Heart left ventricle (tissue), 16 donors: ENCODE results near the gene KANTR. TPM values are rescaled to one million over a fixed set of nuclear protein-coding genes. Genes with fewer than 3 reads are reported as not detected.
"Not testable (repeated sequence)": the region's sequence is repeated elsewhere in the genome, so short reads cannot be mapped to it uniquely, and the experiment has no call there.

ENCODE experiments used
- ATAC-seq, 4 donors: fragments of 200-7000 bp; cut with Tn5 transposase; one replicate each; pipeline ENCODE4 v1.9.1; 2020 to 2022; ENCODE audit warnings: moderate library complexity in 4 of 4, mild to moderate bottlenecking in 3 of 4, moderate number of reproducible peaks in 1 of 4
- DNase-seq, 5 donors: peaks; one replicate each; pipeline ENCODE4 v3.0.0-alpha.2; 2020
- H3K27ac ChIP-seq, 12 donors: fragments of 200-600 bp; sonication (generic) in 4 of 12; one replicate each; pipeline versions ENCODE4 v1.5.0 to v1.8.0; 2016 to 2022; ENCODE audit warnings: mild to moderate bottlenecking in 2 of 12
- H3K27me3 ChIP-seq, 9 donors: fragments of 200-600 bp; sonication (generic) in 2 of 9; one replicate each; pipeline versions ENCODE4 v1.5.1 to v1.8.0; 2016 to 2022; ENCODE audit warnings: mild to moderate bottlenecking in 3 of 9
- H3K36me3 ChIP-seq, 9 donors: fragments of 200-600 bp; sonication (generic) in 2 of 9; one replicate each; pipeline versions ENCODE4 v1.5.0 to v1.8.0; 2018 to 2022; ENCODE audit warnings: mild to moderate bottlenecking in 2 of 9
- H3K4me1 ChIP-seq, 12 donors: fragments of 200-600 bp; sonication (generic) in 4 of 12; one replicate each; pipeline versions ENCODE4 v1.5.0 to v1.8.0; 2016 to 2022; ENCODE audit warnings: mild to moderate bottlenecking in 3 of 12
- H3K4me3 ChIP-seq, 12 donors: fragments of 200-600 bp; sonication (generic) in 4 of 12; one replicate each; pipeline versions ENCODE4 v1.5.0 to v1.8.0; 2017 to 2022; ENCODE audit warnings: mild to moderate bottlenecking in 9 of 12, moderate library complexity in 4 of 12
- H3K9me3 ChIP-seq, 12 donors: fragments of 200-600 bp; sonication (generic) in 4 of 12; one replicate each; pipeline versions ENCODE4 v1.5.0 to v1.8.0; 2016 to 2022; ENCODE audit warnings: mild to moderate bottlenecking in 1 of 12
- POLR2A ChIP-seq, 2 donors: fragments of 450-650 bp; IDR thresholded peaks; one replicate each; pipeline ENCODE4 v1.6.1; 2017; ENCODE audit warnings: antibody characterized with exemption in 2 of 2, mild to moderate bottlenecking in 2 of 2, moderate library complexity in 2 of 2
- WGBS, 4 donors: extraction: QIAGEN DNeasy Blood & Tissue Kit in 2 of 4; methylation state at CpG; one replicate each; pipeline versions ENCODE4 v1.1.5 to v1.1.7; 2013 to 2018; 5-methylcytosine and 5-hydroxymethylcytosine counted together
- intact Hi-C, 10 donors: fragments of 100-400 bp; cut with DNase I; formaldehyde crosslinking; loops; one replicate each; pipeline versions ENCODE4 v1.11.1 to v1.14.2; 2022
- polyA plus RNA-seq, 2 donors: library from polyadenylated mRNA; stranded (reverse); fragments of 200-250 nt; gene quantifications; one replicate each; pipeline ENCODE4 v1.2.3, GENCODE V29; 2013
- total RNA-seq, 9 donors: library from RNA; depleted of rRNA in 2 of 9; stranded (reverse); fragments of >200 nt in 2 of 9; fragmentation: NEBNext Ultra II Directional in 3 of 9; extraction: Animal tissue kit (Norgen Biotek cat#: 25700) in 3 of 9; gene quantifications; one replicate each; pipeline versions ENCODE4 v1.1.0 to v1.2.4, GENCODE V29; 2016 to 2023
- TF ChIP-seq, protein P1 (sequence below), 12 donors: fragments of 200-600 bp; sonication (generic) in 4 of 12; IDR thresholded peaks; one replicate each; pipeline versions ENCODE4 v1.5.0 to v1.8.0; 2018 to 2022; ENCODE audit warnings: antibody characterized with exemption in 12 of 12, mild to moderate bottlenecking in 5 of 12
- donor health status: ischemic (EF 13 %, LVEDD 7.1; RV severe dilation, severe dysfunction).
- donor health status: healthy with polysubstance abuse.
- donor health status: DM: no; HTN: yes; CAD: no.
- donor health status: DM: no; HTN: no; CAD: no.
- donor health status: ischemic (EF 25% LVEDD 6.9; RV normal size, moderate dysfunction).
- donor health status: ischemic (EF 25% LVEDD 5.7; RV mildly dilated, moderate dysfunction).
- donor health status: healthy.
- donor health status: DM: yes; HTN: yes; CAD: no.
- donor health status: ischemic (EF 35%, LVEDD 5.7; RV mildly dilated, moderate dysfunction).
- donor health status: nonischemic (EF 11% LVEDD 7.7; RV severe dilation, severe dysfunction).
- donor health status: DM: yes; HTN: yes; CAD: no.
- donor health status: PGD.
- donor health status: ischemic (EF 29% LVEDD 5.4; RV normal size, mild dysfunction).
- donor health status: nonischemic (EF 23%, LVEDD 6.1; RV moderate dilation, normal function).

Gene KANTR
- total and polyA plus RNA-seq, 11 donors = 2.5 to 9.2 (median 6.0) TPM

DNA sequence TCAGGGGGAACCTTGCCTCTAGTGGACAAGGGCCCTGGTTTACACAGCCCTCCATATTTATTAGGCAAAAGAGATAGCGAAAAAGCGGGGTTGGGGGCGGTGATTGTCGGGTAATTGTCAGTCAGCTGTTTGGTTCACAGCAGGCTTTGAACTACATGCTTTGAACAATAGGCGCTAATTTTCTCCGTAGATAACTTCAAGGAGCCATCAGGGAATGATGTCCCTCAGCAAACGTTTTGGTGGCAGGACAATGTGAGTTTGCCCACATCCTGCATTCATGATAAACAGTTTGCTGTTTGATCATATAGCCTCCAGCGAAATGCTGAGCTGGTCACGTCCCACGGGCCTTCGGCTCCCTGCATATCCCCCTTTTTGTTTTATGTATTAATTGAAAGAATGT lies 65.2 kb downstream of the KANTR start:
- intact Hi-C loops = no loop called here
- ATAC-seq (no peak), DNase-seq (no peak)
- TF ChIP-seq, protein P1, sequence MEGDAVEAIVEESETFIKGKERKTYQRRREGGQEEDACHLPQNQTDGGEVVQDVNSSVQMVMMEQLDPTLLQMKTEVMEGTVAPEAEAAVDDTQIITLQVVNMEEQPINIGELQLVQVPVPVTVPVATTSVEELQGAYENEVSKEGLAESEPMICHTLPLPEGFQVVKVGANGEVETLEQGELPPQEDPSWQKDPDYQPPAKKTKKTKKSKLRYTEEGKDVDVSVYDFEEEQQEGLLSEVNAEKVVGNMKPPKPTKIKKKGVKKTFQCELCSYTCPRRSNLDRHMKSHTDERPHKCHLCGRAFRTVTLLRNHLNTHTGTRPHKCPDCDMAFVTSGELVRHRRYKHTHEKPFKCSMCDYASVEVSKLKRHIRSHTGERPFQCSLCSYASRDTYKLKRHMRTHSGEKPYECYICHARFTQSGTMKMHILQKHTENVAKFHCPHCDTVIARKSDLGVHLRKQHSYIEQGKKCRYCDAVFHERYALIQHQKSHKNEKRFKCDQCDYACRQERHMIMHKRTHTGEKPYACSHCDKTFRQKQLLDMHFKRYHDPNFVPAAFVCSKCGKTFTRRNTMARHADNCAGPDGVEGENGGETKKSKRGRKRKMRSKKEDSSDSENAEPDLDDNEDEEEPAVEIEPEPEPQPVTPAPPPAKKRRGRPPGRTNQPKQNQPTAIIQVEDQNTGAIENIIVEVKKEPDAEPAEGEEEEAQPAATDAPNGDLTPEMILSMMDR (IDR thresholded peaks at IDR 0.05) = no peak
- no peak for TF ChIP-seq POLR2A (IDR thresholded peaks at IDR 0.05)
- no peaks in the 10 kb centered on the region for H3K36me3 ChIP-seq
- WGBS, 4 donors = 81 to 89% (median 84%) methylated on average over 11 of the region's 11 CpGs
- H3K4me3 ChIP-seq = no peak overlapping the region
- H3K9me3 ChIP-seq = no peaks in the 10 kb centered on the region
- H3K4me1 ChIP-seq = no peaks in the 10 kb centered on the region
- no peak overlapping the region for H3K27ac ChIP-seq
- H3K27me3 ChIP-seq = peaks cover 0 to 5% (median 0%) of the 10 kb centered on the region in 9 donors

DNA sequence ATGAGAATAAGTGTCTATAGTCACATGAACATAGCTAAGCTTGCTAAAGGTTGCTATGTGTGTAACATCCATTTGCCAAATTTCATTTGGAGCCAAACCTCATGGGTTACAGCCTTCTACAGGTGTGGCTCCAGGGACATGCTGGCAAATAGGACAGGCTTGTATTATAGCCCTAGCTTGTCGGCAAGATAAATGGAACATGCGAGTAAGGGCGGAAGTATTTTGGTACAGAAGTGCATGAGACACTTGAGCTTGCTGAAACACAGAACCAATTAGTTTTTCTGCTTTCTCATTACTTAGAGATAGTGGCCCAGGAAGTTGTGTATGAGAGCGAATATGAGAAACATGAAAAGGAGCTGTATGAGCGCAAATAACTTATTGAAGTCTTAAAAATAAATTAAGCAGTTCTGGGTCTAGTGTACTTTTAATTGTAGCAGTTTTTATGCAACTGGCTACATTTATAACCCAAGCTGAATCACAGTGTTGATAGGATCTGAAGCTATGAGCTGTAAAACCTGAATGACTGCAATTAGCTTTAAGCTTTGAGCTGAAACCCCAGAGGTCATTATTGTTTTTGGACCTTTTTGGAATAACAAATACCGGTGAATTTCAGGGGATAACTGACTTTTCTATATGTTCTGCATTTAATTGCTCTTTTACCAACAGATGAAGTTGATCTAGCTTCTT lies 66.5 kb downstream of the KANTR start:
- TF ChIP-seq, protein P1 (IDR thresholded peaks at IDR 0.05) = no peak
- no peak for TF ChIP-seq POLR2A (IDR thresholded peaks at IDR 0.05)
- Histone ChIP-seq H3K27ac (no peak overlapping the region), H3K9me3 (no peaks in the 10 kb centered on the region), H3K36me3 (no peaks in the 10 kb centered on the region), H3K4me1 (no peaks in the 10 kb centered on the region), H3K4me3 (no peak overlapping the region), H3K27me3 (peaks cover 0 to 5% (median 0%) of the 10 kb centered on the region in 9 donors)
- WGBS, 4 donors = 65 to 87% (median 77%) methylated on average over 6 of the region's 6 CpGs
- ATAC-seq (no peak), DNase-seq (no peak)
- intact Hi-C loops = no loop called here

DNA sequence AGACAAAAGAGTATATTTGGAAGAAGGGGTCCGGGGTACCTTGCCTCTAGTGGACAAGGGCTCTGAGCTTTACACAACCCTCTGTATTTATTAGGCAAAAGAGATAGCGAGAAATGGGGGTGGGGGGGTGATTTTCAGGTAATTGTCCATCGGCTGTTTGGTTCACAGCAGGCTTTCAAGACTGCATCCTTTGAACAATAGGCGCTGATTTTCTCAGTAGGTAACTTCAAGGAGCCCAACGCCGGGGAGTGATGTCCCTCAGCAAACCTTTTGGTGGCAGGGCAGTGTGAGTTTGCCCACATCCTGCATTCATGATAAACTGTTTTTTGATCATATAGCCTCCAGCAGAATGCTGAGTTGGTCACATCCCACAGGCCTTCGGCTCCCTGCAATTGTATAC lies 69.5 kb downstream of the KANTR start:
- Histone ChIP-seq H3K4me1 (no peaks in the 10 kb centered on the region), H3K9me3 (no peaks in the 10 kb centered on the region), H3K36me3 (no peaks in the 10 kb centered on the region), H3K4me3 (no peak overlapping the region), H3K27ac (no peak overlapping the region), H3K27me3 (peaks cover 0 to 5% (median 0%) of the 10 kb centered on the region in 9 donors)
- intact Hi-C loops = no loop called here
- no peak for TF ChIP-seq POLR2A (IDR thresholded peaks at IDR 0.05)
- TF ChIP-seq, protein P1 (IDR thresholded peaks at IDR 0.05) = no peak
- 81 to 90% (median 88%) methylated on average over 7 of the region's 7 CpGs for WGBS, 4 donors
- no peak for DNase-seq
- ATAC-seq = no peak

DNA sequence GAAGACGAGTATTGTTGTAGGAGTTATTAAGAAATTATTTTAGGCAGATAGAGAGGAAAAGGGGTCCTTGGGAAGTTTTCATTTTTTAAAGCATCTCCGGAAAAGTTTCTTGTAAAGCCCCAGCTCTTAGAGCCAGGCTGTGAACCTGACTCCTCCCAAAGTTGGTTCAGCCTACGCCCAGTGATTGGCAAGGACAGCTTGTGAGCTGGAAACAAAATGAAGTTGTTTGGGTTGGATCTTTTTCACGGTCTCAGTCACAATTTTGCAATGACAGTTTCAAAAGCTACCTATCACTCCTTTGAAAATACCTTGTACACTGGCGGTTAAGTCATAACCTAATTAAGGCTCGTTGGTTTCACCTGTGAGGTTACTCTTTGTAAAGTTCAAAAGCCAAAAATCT lies 70.6 kb downstream of the KANTR start:
- WGBS, 4 donors = 72 to 77% (median 73%) methylated on average over 6 of the region's 6 CpGs
- H3K4me3 ChIP-seq, intact Hi-C loops, H3K9me3 ChIP-seq, H3K27me3 ChIP-seq, H3K27ac ChIP-seq, DNase-seq, H3K36me3 ChIP-seq, ATAC-seq, H3K4me1 ChIP-seq: not testable (repeated sequence)

GRCh38 chrX:53166103-53166502 lies 72.2 kb downstream of the KANTR start:
- Histone ChIP-seq H3K27ac (no peak overlapping the region), H3K36me3 (peaks cover 0 to 9% (median 0%) of the 10 kb centered on the region in 9 donors), H3K4me3 (no peak overlapping the region), H3K4me1 (no peaks in the 10 kb centered on the region), H3K27me3 (peaks cover 0 to 5% (median 0%) of the 10 kb centered on the region in 9 donors), H3K9me3 (no peaks in the 10 kb centered on the region)
- DNase-seq (no peak), ATAC-seq (no peak)
- 66 to 82% (median 76%) methylated on average over 3 of the region's 3 CpGs for WGBS, 4 donors
- TF ChIP-seq, protein P1 (IDR thresholded peaks at IDR 0.05) = no peak
- TF ChIP-seq POLR2A (IDR thresholded peaks at IDR 0.05) = no peak
- intact Hi-C loops = no loop called here
